Neural cell (in vitro differentiated cells): ENCODE results near the gene ARHGAP25.

Experiments
- CTCF ChIP-seq: fragments of 450-650 bp; IDR thresholded peaks from 2 replicates; pipeline ENCODE4 v1.5.1; 2014; ENCODE audit warnings: antibody characterized with exemption, mild to moderate bottlenecking, moderate library complexity; ENCODE audit not compliant: poor library complexity, severe bottlenecking
- EP300 ChIP-seq: fragments of 450-650 bp; conservative IDR thresholded peaks from 2 replicates; pipeline ENCODE4 v1.6.1; 2014; ENCODE audit warnings: antibody characterized with exemption, mild to moderate bottlenecking, moderate library complexity; ENCODE audit not compliant: poor library complexity, severe bottlenecking
- MXI1 ChIP-seq: fragments of 450-650 bp; conservative IDR thresholded peaks from 2 replicates; pipeline ENCODE4 v1.6.1; 2014; ENCODE audit warnings: antibody characterized with exemption, mild to moderate bottlenecking; ENCODE audit not compliant: poor library complexity, severe bottlenecking
- POLR2AphosphoS5 ChIP-seq: IDR thresholded peaks from 2 replicates; pipeline ENCODE4 v1.6.1; 2012
- RAD21 ChIP-seq: fragments of 450-650 bp; conservative IDR thresholded peaks from 2 replicates; pipeline ENCODE4 v1.6.1; 2014; ENCODE audit warnings: antibody characterized with exemption, mild to moderate bottlenecking, moderate library complexity
- SMC3 ChIP-seq: fragments of 450-650 bp; conservative IDR thresholded peaks from 2 replicates; pipeline ENCODE4 v1.6.1; 2014; ENCODE audit warnings: antibody characterized with exemption, mild to moderate bottlenecking, moderate library complexity; ENCODE audit not compliant: poor library complexity
- TAF1 ChIP-seq: IDR thresholded peaks from 2 replicates; pipeline ENCODE4 v1.6.1; 2012; ENCODE audit warnings: low read depth
- TF ChIP-seq, protein P1 (sequence below): IDR thresholded peaks from 2 replicates; pipeline ENCODE4 v1.6.1; 2012; ENCODE audit warnings: borderline replicate concordance

DNA sequence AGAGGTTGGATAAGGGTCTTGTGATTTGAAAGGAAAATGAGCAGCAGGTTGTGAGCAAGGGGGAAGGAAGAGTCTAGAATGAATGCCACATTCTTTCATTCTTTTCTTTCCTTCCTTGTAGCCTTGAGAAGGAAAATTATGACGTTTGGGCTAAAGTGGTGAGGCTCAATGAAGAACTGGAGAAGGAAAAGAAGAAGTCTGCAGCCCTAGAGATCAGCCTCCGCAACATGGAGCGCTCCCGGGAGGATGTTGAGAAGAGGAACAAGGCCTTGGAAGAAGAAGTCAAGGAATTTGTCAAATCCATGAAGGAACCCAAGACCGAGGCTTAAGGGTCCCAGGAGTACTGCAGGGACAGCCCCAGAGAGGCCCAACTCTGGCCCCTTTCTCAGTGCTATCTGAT is 91.3 kb downstream of the ARHGAP25 start:
- TF ChIP-seq CTCF = no peak
- no peak for TF ChIP-seq RAD21
- no peak for TF ChIP-seq MXI1
- TF ChIP-seq EP300 = no peak
- no peak for TF ChIP-seq SMC3
- no peak for TF ChIP-seq POLR2AphosphoS5
- TF ChIP-seq, protein P1, sequence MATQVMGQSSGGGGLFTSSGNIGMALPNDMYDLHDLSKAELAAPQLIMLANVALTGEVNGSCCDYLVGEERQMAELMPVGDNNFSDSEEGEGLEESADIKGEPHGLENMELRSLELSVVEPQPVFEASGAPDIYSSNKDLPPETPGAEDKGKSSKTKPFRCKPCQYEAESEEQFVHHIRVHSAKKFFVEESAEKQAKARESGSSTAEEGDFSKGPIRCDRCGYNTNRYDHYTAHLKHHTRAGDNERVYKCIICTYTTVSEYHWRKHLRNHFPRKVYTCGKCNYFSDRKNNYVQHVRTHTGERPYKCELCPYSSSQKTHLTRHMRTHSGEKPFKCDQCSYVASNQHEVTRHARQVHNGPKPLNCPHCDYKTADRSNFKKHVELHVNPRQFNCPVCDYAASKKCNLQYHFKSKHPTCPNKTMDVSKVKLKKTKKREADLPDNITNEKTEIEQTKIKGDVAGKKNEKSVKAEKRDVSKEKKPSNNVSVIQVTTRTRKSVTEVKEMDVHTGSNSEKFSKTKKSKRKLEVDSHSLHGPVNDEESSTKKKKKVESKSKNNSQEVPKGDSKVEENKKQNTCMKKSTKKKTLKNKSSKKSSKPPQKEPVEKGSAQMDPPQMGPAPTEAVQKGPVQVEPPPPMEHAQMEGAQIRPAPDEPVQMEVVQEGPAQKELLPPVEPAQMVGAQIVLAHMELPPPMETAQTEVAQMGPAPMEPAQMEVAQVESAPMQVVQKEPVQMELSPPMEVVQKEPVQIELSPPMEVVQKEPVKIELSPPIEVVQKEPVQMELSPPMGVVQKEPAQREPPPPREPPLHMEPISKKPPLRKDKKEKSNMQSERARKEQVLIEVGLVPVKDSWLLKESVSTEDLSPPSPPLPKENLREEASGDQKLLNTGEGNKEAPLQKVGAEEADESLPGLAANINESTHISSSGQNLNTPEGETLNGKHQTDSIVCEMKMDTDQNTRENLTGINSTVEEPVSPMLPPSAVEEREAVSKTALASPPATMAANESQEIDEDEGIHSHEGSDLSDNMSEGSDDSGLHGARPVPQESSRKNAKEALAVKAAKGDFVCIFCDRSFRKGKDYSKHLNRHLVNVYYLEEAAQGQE = no peak
- TF ChIP-seq TAF1 = no peak
